Measurements from ENCODE around the gene LY6G6C.
"Not testable (repeated sequence)": the region's sequence is repeated elsewhere in the genome, so short reads cannot be mapped to it uniquely, and the experiment has no call there.

LY6G6C gene

GRCh38 chr6:31709157-31709556 lies 12.4 kb downstream of the LY6G6C start:
- WGBS = 93% methylated on average over 11 of the region's 11 CpGs
- peaks cover 28 to 36% of the 10 kb centered on the region in 2 experiments for H3K27me3 ChIP-seq (ENCODE audit: control insufficient read depth in 1 of 2, insufficient read depth in 1 of 2, low read length in 2 of 2)
- H4K91ac ChIP-seq (ENCODE audit: low read length); H3K14ac ChIP-seq (ENCODE audit: low read length in 2 of 2); H4K8ac ChIP-seq (ENCODE audit: low read length); H3K23ac ChIP-seq (ENCODE audit: low read length in 2 of 2); H3K79me1 ChIP-seq (replicated peaks; ENCODE audit: low read length, poor library complexity, severe bottlenecking); H3K27ac ChIP-seq (ENCODE audit: low read length, poor library complexity, severe bottlenecking); H3K4me2 ChIP-seq (ENCODE audit: low read length, poor library complexity, severe bottlenecking); H3K9ac ChIP-seq (ENCODE audit: low read length); H2BK120ac ChIP-seq (ENCODE audit: low read depth, low read length); H2BK12ac ChIP-seq (ENCODE audit: low read length in 2 of 2); H3K4ac ChIP-seq (ENCODE audit: low read depth in 1 of 2, low read length in 2 of 2); H3K18ac ChIP-seq (ENCODE audit: low read depth in 1 of 2, low read length in 2 of 2); H3K4me1 ChIP-seq (ENCODE audit: control insufficient read depth, insufficient read depth, low read depth, low read length); H3K36me3 ChIP-seq (ENCODE audit: control insufficient read depth in 1 of 2, insufficient read depth in 2 of 2, low read depth in 1 of 2, low read length in 2 of 2); H3K4me3 ChIP-seq (ENCODE audit: insufficient read depth in 1 of 2, low read depth in 1 of 2, low read length in 2 of 2); H2AK5ac ChIP-seq (ENCODE audit: low read length, severe bottlenecking); H2BK5ac ChIP-seq (ENCODE audit: low read depth, low read length, poor library complexity, severe bottlenecking); H2AFZ ChIP-seq (ENCODE audit: low read depth, low read length); H2BK15ac ChIP-seq (ENCODE audit: low read depth, poor library complexity, severe bottlenecking); DNase-seq; H3K9me3 ChIP-seq (ENCODE audit: control insufficient read depth, low read length): not testable (repeated sequence)

- DNase-seq = no peak
These were observed 13.3 kb downstream of the LY6G6C start for GRCh38 chr6:31708224-31708623.

GRCh38 chr6:31707701-31708100 lies 13.8 kb downstream of the LY6G6C start:
- Histone ChIP-seq H2BK15ac (ENCODE audit: low read depth, poor library complexity, severe bottlenecking) (no peak overlapping the region), H3K27ac (ENCODE audit: low read length, poor library complexity, severe bottlenecking) (no peak overlapping the region), H3K18ac (ENCODE audit: low read depth in 1 of 2, low read length in 2 of 2) (no peak overlapping the region), H4K8ac (ENCODE audit: low read length) (no peak overlapping the region), H3K4me3 (ENCODE audit: insufficient read depth in 1 of 2, low read depth in 1 of 2, low read length in 2 of 2) (no peak overlapping the region), H3K4me2 (ENCODE audit: low read length, poor library complexity, severe bottlenecking) (no peak overlapping the region), H2BK12ac (ENCODE audit: low read length in 2 of 2) (no peak overlapping the region), H4K91ac (ENCODE audit: low read length) (no peak overlapping the region), H3K36me3 (ENCODE audit: control insufficient read depth in 1 of 2, insufficient read depth in 2 of 2, low read depth in 1 of 2, low read length in 2 of 2) (peaks cover 0 to 3% of the 10 kb centered on the region in 2 experiments), H3K14ac (ENCODE audit: low read length in 2 of 2) (no peak overlapping the region), H3K79me1 (replicated peaks; ENCODE audit: low read length, poor library complexity, severe bottlenecking) (peaks cover 2% of the 10 kb centered on the region), H3K27me3 (ENCODE audit: control insufficient read depth in 1 of 2, insufficient read depth in 1 of 2, low read length in 2 of 2) (peaks cover 19 to 29% of the 10 kb centered on the region in 2 experiments), H2BK5ac (ENCODE audit: low read depth, low read length, poor library complexity, severe bottlenecking) (no peak overlapping the region), H3K4ac (ENCODE audit: low read depth in 1 of 2, low read length in 2 of 2) (no peak overlapping the region), H2AK5ac (ENCODE audit: low read length, severe bottlenecking) (no peak overlapping the region), H3K9ac (ENCODE audit: low read length) (no peak overlapping the region), H2AFZ (ENCODE audit: low read depth, low read length) (no peak overlapping the region), H3K9me3 (ENCODE audit: control insufficient read depth, low read length) (no peaks in the 10 kb centered on the region), H3K23ac (ENCODE audit: low read length in 2 of 2) (no peak overlapping the region), H3K4me1 (ENCODE audit: control insufficient read depth, insufficient read depth, low read depth, low read length) (peaks cover 5% of the 10 kb centered on the region), H2BK120ac (ENCODE audit: low read depth, low read length) (no peak overlapping the region)
- 94% methylated on average over 9 of the region's 10 CpGs for WGBS
- no peak for DNase-seq

More at GRCh38 chr6:31708224-31708623, 13.3 kb downstream of the LY6G6C start:
- no peak overlapping the region for H3K27ac ChIP-seq (ENCODE audit: low read length, poor library complexity, severe bottlenecking)
- no peak overlapping the region for H3K9ac ChIP-seq (ENCODE audit: low read length)
- 99% methylated on average over 2 of the region's 3 CpGs for WGBS
- no peak overlapping the region for H2BK12ac ChIP-seq (ENCODE audit: low read length in 2 of 2)
- H4K91ac ChIP-seq (ENCODE audit: low read length) = no peak overlapping the region
- no peak overlapping the region for H2AFZ ChIP-seq (ENCODE audit: low read depth, low read length)
- H3K27me3 ChIP-seq (ENCODE audit: control insufficient read depth in 1 of 2, insufficient read depth in 1 of 2, low read length in 2 of 2) = peaks cover 19 to 30% of the 10 kb centered on the region in 2 experiments
- no peak overlapping the region for H3K23ac ChIP-seq (ENCODE audit: low read length in 2 of 2)
- H3K36me3 ChIP-seq (ENCODE audit: control insufficient read depth in 1 of 2, insufficient read depth in 2 of 2, low read depth in 1 of 2, low read length in 2 of 2) = peaks cover 0 to 3% of the 10 kb centered on the region in 2 experiments
- H3K9me3 ChIP-seq (ENCODE audit: control insufficient read depth, low read length) = no peaks in the 10 kb centered on the region
- H3K14ac ChIP-seq (ENCODE audit: low read length in 2 of 2) = no peak overlapping the region
- no peak overlapping the region for H4K8ac ChIP-seq (ENCODE audit: low read length)
- H3K4me2 ChIP-seq (ENCODE audit: low read length, poor library complexity, severe bottlenecking) = no peak overlapping the region
- H2AK5ac ChIP-seq (ENCODE audit: low read length, severe bottlenecking) = no peak overlapping the region
- H3K4me1 ChIP-seq (ENCODE audit: control insufficient read depth, insufficient read depth, low read depth, low read length) = peaks cover 5% of the 10 kb centered on the region
- H3K79me1 ChIP-seq (replicated peaks; ENCODE audit: low read length, poor library complexity, severe bottlenecking) = peaks cover 1% of the 10 kb centered on the region
- H2BK120ac ChIP-seq (ENCODE audit: low read depth, low read length) = no peak overlapping the region
- H3K18ac ChIP-seq (ENCODE audit: low read depth in 1 of 2, low read length in 2 of 2) = no peak overlapping the region
- H3K4ac ChIP-seq (ENCODE audit: low read depth in 1 of 2, low read length in 2 of 2) = no peak overlapping the region
- H3K4me3 ChIP-seq (ENCODE audit: insufficient read depth in 1 of 2, low read depth in 1 of 2, low read length in 2 of 2) = no peak overlapping the region
- H2BK5ac ChIP-seq (ENCODE audit: low read depth, low read length, poor library complexity, severe bottlenecking) = no peak overlapping the region
- H2BK15ac ChIP-seq (ENCODE audit: low read depth, poor library complexity, severe bottlenecking) = no peak overlapping the region

GRCh38 chr6:31706599-31706998 lies 14.9 kb downstream of the LY6G6C start, which contains the start of gene LY6G6F:
Gene LY6G6F, plus strand, starts transcription at chr6:31706866. Its CDS starts 41 bp downstream, at chr6:31706907.
- H3K14ac ChIP-seq (ENCODE audit: low read length in 2 of 2) = no peak within 1 kb of the TSS
- H4K91ac ChIP-seq (ENCODE audit: low read length) = no peak within 1 kb of the TSS
- H2BK15ac ChIP-seq (ENCODE audit: low read depth, poor library complexity, severe bottlenecking) = no peak within 1 kb of the TSS
- H3K23ac ChIP-seq (ENCODE audit: low read length in 2 of 2) = no peak within 1 kb of the TSS
- no peak within 1 kb of the TSS for H3K4me3 ChIP-seq (ENCODE audit: insufficient read depth in 1 of 2, low read depth in 1 of 2, low read length in 2 of 2)
- no peak within 1 kb of the TSS for H3K18ac ChIP-seq (ENCODE audit: low read depth in 1 of 2, low read length in 2 of 2)
- no peak within 1 kb of the TSS for H2AFZ ChIP-seq (ENCODE audit: low read depth, low read length)
- H2AK5ac ChIP-seq (ENCODE audit: low read length, severe bottlenecking) = no peak within 1 kb of the TSS
- H3K4me1 ChIP-seq (ENCODE audit: control insufficient read depth, insufficient read depth, low read depth, low read length) = peaks cover 10% of the 10 kb centered on the region
- H3K79me1 ChIP-seq (replicated peaks; ENCODE audit: low read length, poor library complexity, severe bottlenecking) = peaks cover 7% of the 10 kb centered on the region
- no peak within 1 kb of the TSS for H2BK5ac ChIP-seq (ENCODE audit: low read depth, low read length, poor library complexity, severe bottlenecking)
- H2BK120ac ChIP-seq (ENCODE audit: low read depth, low read length) = no peak within 1 kb of the TSS
- 48% methylated on average over 2 of the region's 3 CpGs for WGBS
- H3K9me3 ChIP-seq (ENCODE audit: control insufficient read depth, low read length) = no peaks in the 10 kb centered on the region
- no peak within 1 kb of the TSS for H4K8ac ChIP-seq (ENCODE audit: low read length)
- peaks cover 12 to 18% of the 10 kb centered on the region in 2 experiments for H3K27me3 ChIP-seq (ENCODE audit: control insufficient read depth in 1 of 2, insufficient read depth in 1 of 2, low read length in 2 of 2)
- no peak within 1 kb of the TSS for H3K27ac ChIP-seq (ENCODE audit: low read length, poor library complexity, severe bottlenecking)
- peaks cover 0 to 3% of the 10 kb centered on the region in 2 experiments for H3K36me3 ChIP-seq (ENCODE audit: control insufficient read depth in 1 of 2, insufficient read depth in 2 of 2, low read depth in 1 of 2, low read length in 2 of 2)
- no peak for DNase-seq
- H3K9ac ChIP-seq (ENCODE audit: low read length) = no peak within 1 kb of the TSS
- no peak within 1 kb of the TSS for H3K4me2 ChIP-seq (ENCODE audit: low read length, poor library complexity, severe bottlenecking)
- no peak within 1 kb of the TSS for H3K4ac ChIP-seq (ENCODE audit: low read depth in 1 of 2, low read length in 2 of 2)
- no peak within 1 kb of the TSS for H2BK12ac ChIP-seq (ENCODE audit: low read length in 2 of 2)
